ENCODE data around the gene SPACA6.
"Not testable (repeated sequence)": the region's sequence is repeated elsewhere in the genome, so short reads cannot be mapped to it uniquely, and the experiment has no call there.

Gene SPACA6, protein sequence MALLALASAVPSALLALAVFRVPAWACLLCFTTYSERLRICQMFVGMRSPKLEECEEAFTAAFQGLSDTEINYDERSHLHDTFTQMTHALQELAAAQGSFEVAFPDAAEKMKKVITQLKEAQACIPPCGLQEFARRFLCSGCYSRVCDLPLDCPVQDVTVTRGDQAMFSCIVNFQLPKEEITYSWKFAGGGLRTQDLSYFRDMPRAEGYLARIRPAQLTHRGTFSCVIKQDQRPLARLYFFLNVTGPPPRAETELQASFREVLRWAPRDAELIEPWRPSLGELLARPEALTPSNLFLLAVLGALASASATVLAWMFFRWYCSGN

DNA sequence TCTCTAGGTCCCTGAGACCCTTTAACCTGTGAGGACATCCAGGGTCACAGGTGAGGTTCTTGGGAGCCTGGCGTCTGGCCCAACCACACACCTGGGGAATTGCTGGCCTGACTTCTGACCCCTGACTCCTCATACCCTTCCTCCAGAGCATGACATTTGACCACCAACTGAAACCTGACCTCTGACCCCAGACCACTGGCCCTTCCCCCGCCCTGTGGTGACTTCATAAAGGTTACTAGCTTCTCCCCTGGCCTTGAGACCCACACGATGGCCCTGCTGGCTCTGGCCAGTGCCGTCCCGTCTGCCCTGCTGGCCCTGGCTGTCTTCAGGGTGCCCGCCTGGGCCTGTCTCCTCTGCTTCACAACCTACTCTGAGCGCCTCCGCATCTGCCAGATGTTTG lies at the start of gene SPACA6:
TSS of gene SPACA6 (plus strand) at position 71 of the 400 bp plus-strand sequence. CDS start at position 268, 197 bp downstream.
- no peak for DNase-seq (ENCODE audit: low spot score)

DNA sequence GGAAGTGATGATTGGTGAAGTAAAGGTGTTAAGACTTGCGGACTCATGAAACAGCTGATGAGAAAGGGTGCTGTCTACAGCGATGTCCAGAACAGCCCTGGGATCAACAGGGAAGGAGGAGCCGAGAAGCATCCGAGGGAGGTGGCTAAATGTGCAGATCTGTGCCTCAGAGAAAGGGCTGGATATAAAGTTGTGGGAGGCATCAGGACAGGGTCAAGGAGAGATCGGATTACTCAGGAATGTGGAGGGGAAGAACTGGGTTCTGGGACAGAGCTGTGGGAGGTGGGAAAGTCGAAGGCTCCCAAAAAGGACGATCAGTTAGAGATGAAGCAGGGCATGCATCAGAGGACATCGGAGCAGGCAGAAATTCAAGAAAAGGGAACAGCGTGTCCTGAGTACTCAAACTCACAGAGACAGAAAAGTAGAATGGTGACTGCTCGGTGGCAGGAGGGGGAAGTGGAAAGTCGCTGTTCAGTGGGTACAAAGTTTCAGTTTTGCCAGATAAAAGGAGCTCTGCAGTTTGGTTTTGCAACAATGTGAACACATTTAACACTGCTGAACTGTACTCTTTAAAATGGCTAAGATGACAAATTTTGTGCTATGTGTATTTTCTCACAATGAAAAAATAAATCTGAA lies 48.4 kb upstream of the SPACA6 start:
- DNase-seq (ENCODE audit: low spot score), result no peak

- not testable (repeated sequence) for DNase-seq (ENCODE audit: low spot score)
Observed at GRCh38 chr19:51646730-51647129, 46.4 kb upstream of the SPACA6 start, which contains the start of gene SIGLEC14. SIGLEC14 (minus strand) TSS chr19:51646825; CDS start chr19:51646759, 66 bp downstream.

GRCh38 chr19:51647318-51647717 lies 45.8 kb upstream of the SPACA6 start:
- DNase-seq (ENCODE audit: low spot score), result no peak

- no peak for DNase-seq (ENCODE audit: low spot score)
Observed at GRCh38 chr19:51651216-51651846, 41.8 kb upstream of the SPACA6 start.

DNA sequence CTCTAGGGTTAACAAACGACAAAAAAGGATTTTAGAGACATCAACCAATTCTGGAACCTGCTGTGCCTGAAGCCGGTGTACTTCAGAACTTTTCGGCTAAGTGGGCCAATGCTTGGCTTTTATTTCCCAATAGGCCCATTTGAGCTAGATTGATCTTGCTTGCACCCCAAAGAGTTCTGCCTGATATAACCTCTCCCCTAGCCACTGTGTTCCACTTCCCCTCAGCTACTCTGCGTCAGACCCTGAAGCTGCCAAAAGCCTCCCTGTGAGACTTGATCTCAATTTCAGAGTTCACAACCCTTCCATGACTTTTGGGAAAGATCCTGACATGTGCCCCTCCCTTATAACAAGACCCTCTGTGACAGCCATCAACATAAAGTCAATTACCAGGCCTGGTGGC lies 40.9 kb upstream of the SPACA6 start:
- no peak for DNase-seq (ENCODE audit: low spot score)

DNA sequence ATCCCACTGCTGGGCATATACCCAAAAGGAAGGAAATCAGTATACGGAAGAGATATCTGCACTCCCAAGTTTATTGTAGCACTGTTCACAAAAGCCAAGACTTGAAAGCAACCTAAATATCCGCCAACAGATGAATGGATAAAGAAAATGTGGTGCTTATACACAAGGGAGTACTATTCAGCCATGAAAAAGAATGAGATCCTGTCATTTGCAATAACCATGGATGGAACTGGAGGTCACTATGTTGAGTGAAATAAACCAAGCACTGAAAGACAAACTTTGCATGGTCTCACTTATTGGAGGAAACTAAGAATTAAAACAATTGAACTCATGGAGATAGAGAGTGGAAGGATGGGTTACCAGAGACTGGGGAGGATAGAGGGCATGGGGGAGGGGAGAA lies 40.0 kb upstream of the SPACA6 start:
- DNase-seq (ENCODE audit: low spot score), result no peak

- DNase-seq (ENCODE audit: low spot score), result no peak
Observed at GRCh38 chr19:51654783-51655182, 38.3 kb upstream of the SPACA6 start.

DNA sequence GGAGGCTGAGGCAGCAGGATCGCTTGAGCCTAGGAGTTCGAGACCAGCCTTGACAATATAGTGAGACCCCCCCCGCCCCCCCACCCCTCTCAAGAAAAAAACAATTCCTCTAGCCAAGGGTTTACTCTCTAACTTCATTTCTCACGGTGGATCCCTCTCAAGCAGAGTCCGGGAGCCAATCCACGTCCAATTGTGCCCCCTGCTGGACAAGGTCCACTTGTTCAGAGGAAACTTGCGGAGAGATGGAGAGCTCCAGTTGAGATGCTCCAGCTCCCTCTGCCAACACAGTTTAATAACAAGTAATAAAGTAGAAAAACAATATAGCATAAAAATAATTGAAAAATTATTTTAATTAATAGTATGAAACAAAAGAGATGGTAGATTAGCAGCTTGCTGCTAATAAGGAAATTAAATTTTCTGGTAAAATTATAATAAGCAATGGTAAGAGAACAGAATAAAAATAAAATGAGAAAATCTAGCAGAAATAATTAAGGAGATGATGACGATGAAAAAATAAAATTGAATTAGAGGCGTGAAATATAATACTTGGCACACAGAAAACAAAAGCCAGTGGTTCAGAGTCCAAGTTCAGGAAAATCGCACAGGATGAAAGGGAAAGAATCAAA lies 32.0 kb upstream of the SPACA6 start:
- peak; percentile 46 for DNase-seq (ENCODE audit: low spot score)

DNA sequence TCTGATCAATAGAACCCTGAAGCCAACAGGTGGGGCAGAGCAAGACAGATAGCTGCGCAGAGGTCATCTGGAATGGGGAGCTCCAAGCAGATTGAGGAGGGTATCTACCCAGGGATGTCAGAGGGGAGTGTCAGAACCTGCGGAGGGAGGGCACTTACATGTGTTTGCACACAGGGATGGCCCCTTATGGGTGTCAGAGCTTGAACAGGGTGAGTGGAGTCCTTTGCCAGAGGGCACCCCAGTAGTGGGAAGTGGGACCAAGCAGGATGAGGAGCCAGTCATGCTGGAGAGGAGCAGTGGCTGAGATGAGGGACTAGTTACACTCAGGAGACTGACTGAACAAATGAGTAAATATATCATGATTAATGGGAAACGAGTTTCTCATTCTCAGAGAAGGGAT lies 29.5 kb upstream of the SPACA6 start:
- DNase-seq (ENCODE audit: low spot score), result no peak

- no peak for DNase-seq (ENCODE audit: low spot score)
Observed at GRCh38 chr19:51664131-51664530, 29.0 kb upstream of the SPACA6 start.

DNA sequence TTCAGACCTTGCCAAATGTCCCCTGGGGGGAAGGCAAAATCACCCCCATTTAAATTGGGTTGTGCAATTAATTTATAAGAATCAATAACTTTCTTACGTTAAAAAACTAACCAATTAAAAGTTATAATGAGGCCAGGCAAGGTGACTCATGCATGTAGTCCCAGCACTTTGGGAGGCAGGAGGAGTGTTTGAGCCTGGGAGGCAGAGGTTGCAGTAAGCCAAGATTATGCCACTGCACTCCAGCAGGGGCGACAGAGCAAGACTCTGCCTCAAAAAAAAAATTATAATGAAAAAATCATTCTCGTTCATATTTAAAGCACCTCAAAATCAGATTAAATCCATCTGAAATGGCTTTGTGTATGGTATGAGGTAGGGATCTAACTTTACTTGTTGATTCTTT lies 28.1 kb upstream of the SPACA6 start:
- no peak for DNase-seq (ENCODE audit: low spot score)

- no peak for DNase-seq (ENCODE audit: low spot score)
Observed at GRCh38 chr19:51668216-51668615, 24.9 kb upstream of the SPACA6 start.

- not testable (repeated sequence) for DNase-seq (ENCODE audit: low spot score)
Observed at GRCh38 chr19:51675911-51676565, 17.1 kb upstream of the SPACA6 start.

GRCh38 chr19:51676566-51677083 lies 16.5 kb upstream of the SPACA6 start:
- DNase-seq (ENCODE audit: low spot score), result no peak

DNA sequence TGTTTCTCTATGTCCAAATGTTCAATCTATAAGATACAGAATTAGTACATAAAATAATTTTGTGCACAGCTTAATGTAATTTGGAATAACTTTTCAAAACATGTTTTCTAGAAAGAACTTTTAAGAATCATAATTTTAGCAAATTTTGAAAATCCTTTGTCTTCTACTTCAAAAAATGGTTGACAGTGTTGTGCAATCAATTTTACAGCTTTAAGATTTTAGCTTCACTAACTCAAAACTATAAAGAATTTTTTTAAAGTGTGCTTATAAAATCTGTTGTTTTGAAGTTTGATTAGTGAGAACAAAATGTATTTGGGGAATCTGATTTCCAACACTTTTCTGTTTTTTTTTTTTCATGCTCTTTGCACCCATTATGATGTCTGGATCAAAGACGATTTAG lies 12.7 kb upstream of the SPACA6 start:
- no peak for DNase-seq (ENCODE audit: low spot score)

DNA sequence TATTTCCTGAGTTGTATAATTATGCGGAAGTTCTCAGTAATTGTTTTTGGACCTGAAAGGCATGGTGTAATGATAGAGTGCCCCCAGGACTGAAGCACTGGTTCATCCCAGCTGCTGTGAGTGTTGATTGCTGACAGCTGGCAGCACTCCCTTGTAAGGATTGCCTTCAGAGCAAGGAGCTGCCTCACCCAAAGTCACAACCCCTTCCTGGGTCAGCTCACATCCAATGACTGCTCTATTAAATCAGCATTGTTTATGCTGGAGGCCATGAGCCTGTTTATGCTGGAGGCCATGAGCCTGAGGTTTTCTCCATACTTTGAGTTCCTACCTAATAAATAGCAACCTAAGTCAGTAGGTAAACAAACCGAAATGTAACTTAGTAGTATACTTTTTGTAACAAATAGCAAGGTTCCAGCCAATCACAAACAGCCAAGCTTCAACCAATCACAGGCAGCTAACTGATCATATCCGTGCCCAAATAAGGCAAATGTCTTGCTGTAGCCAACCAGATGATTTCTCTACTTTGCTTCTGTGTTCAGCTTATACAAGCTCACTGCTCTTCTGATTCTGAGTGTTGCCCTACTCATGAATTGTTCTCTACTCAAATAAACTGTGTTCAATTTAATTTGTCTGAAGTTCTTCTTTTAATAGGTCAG lies 11.7 kb upstream of the SPACA6 start:
- no peak for DNase-seq (ENCODE audit: low spot score)

DNA sequence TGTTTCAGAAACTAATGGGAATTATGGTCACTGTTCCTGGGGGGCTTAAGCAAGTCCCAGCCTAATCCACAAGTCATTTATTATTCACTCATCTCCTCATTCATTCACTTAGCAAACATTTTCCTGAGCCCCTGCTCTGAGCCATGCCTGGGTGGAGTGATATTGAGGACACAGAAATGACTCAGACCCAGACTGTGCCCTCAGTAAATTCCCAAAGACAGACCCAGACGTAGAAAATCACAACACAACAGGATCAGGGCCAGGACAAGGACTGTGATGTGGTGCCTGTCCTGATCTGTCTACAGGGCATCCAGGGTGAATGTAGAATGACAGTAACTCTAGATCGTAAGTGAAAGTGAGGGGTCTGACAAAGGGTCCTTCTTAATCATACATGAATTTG lies 7.0 kb upstream of the SPACA6 start:
- DNase-seq (ENCODE audit: low spot score), result no peak

GRCh38 chr19:51687791-51688670 lies 5.1 kb upstream of the SPACA6 start:
- peak; percentile 24 for DNase-seq (ENCODE audit: low spot score)
